GM21723 (cell line): Measurements from ENCODE around the gene CFAP157.
"Not testable (repeated sequence)": the region's sequence is repeated elsewhere in the genome, so short reads cannot be mapped to it uniquely, and the experiment has no call there.

Experiments
- ATAC-seq: cut with Tn5 transposase; IDR thresholded peaks from one replicate; pipeline ENCODE4 v1.9.1; 2021; ENCODE audit warnings: mild to moderate bottlenecking, moderate library complexity; ENCODE audit not compliant: unreplicated experiment

The CFAP157 gene

DNA sequence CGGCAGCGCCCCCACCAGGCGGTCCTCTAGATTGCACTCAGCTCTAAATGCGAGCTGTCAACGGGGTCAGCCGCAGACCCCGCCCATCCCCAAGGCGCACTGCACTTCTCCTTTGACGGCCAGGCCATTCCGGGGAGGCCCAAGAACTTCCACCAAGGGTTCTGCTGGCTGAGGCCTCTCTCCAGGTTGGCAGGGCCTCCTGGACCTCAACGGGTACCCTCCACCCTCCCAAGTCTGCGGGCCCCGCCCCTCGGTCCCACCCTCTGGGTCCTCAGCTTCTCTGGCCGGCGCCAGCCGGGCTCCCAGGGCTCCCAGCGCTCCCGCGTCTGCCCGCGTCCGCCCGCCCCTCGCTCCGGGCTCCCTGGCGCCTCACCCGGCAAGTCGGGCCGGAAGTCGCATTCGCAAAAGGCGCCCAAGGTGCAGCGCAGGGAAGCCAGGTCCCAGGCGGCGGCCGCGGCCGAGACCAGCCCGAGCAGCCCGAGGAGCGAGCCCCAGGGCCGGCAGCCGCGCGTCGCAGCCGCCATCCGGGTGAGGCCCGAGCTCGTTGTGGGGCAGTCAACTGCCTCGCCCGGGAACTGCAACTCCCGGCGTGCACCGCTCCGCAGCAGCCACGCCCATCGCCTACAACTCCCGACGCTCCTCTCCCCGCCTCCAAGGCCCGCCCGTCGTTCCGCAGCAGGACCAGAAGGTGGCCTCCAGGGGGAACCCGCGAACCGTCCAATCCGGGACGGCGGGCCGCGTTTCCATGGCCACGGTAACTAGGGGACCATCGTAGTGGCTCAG lies 28.1 kb downstream of the CFAP157 start, which contains the start of gene TOR2A:
Gene TOR2A, minus strand, starts transcription at position 548 of the 783 bp plus-strand sequence. Its CDS starts 24 bp downstream, at position 524.
- ATAC-seq: peak; percentile 83

DNA sequence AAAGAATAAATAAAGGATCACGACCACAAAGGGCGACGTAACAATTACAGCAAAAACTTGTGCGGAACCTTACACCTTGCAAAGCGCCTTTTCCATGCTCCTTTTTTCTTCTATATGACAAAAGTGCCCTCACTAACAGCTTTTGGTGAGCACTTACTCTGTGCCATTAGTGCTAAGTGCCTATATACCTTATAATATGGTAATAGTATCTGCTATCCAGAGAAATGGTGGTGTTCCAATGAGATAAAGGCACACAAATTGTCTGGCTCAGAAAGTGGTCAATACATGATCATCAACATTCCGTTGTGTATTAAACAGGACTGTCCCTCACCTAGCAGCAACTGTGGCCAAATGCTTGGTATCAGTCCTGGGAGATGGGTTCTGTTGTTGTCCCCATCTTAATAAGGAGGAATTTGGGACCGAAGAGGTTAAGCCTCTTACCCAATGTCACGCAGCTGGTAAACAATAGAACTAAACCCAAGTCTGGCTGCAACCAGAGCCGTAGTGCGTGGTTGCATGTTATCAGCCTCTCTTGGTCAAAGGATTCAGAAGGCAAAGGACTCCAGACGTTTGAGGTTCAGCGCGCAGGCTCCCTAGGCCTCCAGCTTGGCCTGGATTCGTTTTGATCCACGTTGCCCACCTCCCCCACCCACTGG lies 28.9 kb downstream of the CFAP157 start:
- peak; percentile 13 for ATAC-seq

DNA sequence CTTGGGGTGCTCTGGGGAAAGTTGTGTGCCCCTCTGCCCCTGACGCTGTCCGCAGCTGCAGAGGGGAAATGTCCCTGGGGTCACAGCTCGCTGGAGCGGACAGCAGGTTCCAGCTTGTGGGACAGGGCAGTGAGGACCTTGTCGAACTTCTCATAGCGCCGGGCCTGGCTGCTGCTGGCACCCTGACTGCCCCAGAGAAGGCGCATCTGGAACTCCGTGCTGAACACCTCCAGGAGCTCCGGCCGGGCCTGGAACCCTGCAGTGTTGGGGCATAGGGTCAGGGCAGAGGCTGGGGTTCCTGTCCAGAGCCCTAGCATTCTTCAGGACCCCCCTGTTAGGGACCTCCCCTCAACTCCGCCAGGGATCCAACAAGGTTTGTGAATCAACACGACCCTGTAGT lies 31.9 kb downstream of the CFAP157 start:
- no peak for ATAC-seq

GRCh38 chr9:127739614-127740330 lies 33.0 kb downstream of the CFAP157 start:
- no peak for ATAC-seq

DNA sequence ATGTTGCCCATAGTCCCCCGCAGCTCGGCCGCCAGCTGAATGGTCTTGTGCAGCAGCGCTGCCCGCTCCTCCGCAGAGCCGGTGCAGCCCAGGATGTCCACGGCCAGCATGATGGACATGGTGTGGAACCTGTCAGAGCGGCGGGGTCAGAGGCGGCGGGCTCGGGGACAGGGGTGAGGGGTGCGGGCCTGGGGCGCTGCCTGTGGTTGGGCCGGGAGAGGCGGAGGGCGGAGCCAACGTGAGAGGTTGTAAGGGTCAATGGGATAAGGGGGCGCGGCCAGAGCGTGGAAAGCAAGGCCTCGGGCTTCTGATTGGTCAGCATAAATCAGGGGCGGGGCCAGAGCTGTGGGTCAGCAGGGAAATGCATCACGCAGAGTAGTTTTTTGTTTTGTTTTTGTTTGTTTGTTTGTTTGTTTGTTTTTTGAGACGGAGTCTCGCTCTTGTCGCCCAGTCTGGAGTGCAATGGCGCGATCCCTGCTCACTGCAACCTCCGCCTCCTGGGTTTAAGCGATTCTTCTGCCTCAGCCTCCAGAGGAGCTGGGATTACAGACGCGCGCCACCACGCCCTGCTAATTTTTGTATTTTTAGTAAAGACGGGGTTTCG lies 35.1 kb downstream of the CFAP157 start:
- no peak for ATAC-seq

GRCh38 chr9:127742435-127743088 lies 35.8 kb downstream of the CFAP157 start:
- ATAC-seq: no peak

- no peak for ATAC-seq
Measured at GRCh38 chr9:127744398-127745110, 37.8 kb downstream of the CFAP157 start.

GRCh38 chr9:127746959-127747569 lies 40.3 kb downstream of the CFAP157 start:
- no peak for ATAC-seq

GRCh38 chr9:127749090-127749787 lies 42.5 kb downstream of the CFAP157 start:
- ATAC-seq: no peak

DNA sequence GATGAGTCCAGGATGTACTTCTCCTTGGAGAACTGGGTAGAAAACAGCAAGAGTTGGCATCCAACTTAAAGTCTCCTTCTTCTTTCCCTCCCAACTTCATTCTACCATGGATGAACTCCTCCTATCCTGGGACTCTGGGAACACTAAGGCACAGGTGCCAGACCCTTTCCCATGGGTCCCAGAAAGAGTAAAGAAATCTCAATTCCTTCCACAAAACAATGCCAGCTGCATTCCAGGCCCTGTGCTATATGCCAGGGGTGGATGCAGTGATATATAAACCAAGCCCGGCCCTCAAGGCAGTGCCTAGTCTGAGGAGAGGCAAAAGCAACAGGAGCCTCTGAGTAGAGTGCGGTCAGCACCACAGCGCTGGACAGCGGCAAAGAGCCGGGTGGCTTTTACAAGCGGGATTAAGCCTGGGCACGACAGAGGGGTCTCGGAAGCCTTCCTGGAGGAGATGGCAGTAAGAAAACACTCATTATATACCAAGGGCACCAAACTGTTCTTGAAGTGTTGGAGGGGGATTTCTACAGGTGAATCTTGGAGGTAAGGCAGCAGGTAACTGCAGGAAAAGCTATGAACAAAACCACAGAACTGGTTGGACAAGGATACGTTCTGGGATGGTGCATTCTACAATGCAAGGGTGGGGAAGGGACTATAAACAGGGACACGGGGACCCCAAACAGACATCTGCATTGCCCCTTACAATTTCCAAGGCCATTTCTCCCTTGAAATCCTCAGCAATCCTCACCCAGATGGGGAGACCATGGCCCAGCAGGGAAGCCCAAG lies 44.7 kb downstream of the CFAP157 start:
- ATAC-seq: no peak

DNA sequence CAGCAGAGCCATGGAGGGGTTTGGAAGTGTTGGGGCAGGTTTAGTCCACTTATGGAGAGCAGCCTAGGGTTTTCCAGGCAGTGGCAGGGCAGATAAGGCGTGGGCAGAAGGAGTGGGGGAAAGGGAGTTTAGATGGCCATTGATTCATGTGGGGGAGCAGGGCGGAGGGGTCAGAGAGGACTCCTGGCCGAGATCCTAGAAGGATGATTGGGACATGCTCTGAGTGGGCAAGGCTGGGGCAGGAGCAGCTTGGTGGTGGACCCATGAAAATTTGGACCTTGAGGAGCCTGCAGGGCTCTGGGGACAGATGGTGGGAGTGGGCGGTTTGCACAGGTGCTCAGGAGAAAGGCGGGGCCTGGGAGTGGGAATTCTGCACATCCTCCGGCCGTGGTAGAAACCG lies 46.4 kb downstream of the CFAP157 start:
- ATAC-seq: no peak

- no peak for ATAC-seq
Measured at GRCh38 chr9:127753622-127754021, 46.8 kb downstream of the CFAP157 start.

DNA sequence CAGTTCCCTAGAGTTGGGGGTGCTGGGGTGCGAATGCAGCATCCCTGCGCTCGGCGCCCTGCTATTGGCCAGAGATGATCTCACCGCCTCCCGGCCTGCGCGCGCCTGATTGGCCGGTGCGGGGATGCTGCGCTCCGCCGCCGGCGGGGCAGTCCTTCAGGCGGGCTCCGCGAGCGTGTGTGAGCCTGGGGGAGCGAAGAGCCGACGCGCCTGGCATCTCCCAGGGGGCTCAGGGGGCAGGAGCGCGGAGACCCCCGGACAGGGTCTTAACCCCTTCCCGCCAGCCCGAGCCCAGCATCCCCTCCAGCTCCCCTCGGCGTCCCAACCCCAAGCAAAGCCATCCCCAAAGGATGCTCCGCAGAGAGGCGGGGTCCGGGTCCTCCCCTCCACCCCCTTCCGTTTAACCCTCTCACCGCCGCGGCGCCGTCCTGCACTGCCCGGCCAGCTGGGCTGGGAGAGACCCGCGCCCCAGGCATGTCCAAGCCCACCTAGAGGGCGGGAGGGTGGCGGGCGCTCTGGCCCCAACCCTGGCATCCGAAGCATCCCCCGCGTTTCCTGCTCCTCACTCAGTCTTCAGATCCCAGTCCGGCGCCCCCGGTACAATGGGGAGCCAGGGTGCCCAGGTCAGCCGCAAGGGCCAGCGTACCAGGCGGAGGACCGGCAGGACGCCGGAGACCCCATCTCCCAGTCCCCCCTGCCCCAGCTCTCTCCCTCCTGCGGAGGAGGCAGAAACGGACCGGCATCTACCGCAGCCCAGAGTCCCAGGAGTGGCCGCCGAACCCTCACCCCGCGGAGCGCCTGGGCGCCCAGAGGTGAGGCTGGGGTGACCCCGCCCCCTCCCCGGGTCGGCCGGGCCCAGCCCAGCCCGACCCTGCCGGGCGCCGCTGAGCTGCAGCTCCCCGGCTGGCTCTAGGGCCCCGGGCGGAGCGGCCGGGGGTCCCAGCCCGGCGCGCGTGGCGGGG lies 47.6 kb downstream of the CFAP157 start:
- ATAC-seq: no peak

GRCh38 chr9:127755061-127756060 lies 48.6 kb downstream of the CFAP157 start:
- no peak for ATAC-seq

GRCh38 chr9:127756233-127756632 lies 49.4 kb downstream of the CFAP157 start:
- no peak for ATAC-seq

DNA sequence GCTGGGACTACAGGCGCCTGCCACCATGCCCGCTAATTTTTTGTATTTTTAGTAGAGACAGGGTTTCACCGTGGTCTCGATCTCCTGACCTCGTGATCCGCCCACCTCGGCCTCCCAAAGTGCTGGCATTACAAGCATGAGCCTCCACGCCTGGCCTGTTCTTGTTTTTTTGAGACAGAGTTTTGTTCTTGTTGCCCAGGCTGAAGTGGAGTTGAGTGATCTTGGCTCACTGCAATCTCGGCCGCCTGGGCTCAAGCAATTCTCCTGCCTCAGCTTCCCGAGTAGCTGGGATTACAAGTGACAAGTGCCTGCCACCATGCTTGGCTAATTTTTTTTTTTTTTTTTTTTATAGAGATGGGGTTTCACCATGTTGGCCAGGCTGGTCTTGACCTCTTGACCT lies 50.0 kb downstream of the CFAP157 start:
- not testable (repeated sequence) for ATAC-seq
